Type B pancreatic cell (in vitro differentiated cells): ENCODE data around the gene NEUROD1. TPM values are rescaled to one million over a fixed set of nuclear protein-coding genes. Genes with fewer than 3 reads are reported as not detected.

Source experiments
- DNase-seq: peaks from one replicate; pipeline ENCODE4 v3.0.0; 2021; ENCODE audit warnings: mixed read lengths; ENCODE audit not compliant: unreplicated experiment; ENCODE audit errors: extremely low spot score
- H3K27ac Mint-ChIP-seq: 2 replicates; pipeline ENCODE4 v1.8.0; 2021; ENCODE audit warnings: mild to moderate bottlenecking, mixed read lengths
- H3K27me3 Mint-ChIP-seq: 2 replicates; pipeline ENCODE4 v1.8.0; 2021; ENCODE audit warnings: mixed read lengths
- H3K36me3 Mint-ChIP-seq: 2 replicates; pipeline ENCODE4 v1.8.0; 2021; ENCODE audit warnings: mixed read lengths
- H3K4me1 Mint-ChIP-seq: one replicate; pipeline ENCODE4 v1.8.0; 2021; ENCODE audit warnings: mixed read lengths; ENCODE audit not compliant: unreplicated experiment
- H3K4me3 Mint-ChIP-seq: 2 replicates; pipeline ENCODE4 v1.8.0; 2021; ENCODE audit warnings: mild to moderate bottlenecking, mixed read lengths
- H3K9me3 Mint-ChIP-seq: 2 replicates; pipeline ENCODE4 v1.8.0; 2021; ENCODE audit warnings: mixed read lengths
- total RNA-seq: library from RNA; stranded (reverse); gene quantifications from 2 replicates; pipeline ENCODE4 v1.2.1, GENCODE V29; 2021; ENCODE audit warnings: low replicate concordance
- TF ChIP-seq, protein P1 (sequence below): fragments of 200-600 bp; sonication (generic); conservative IDR thresholded peaks from 2 replicates; pipeline ENCODE4 v1.5.0; 2021; ENCODE audit warnings: antibody characterized with exemption, mild to moderate bottlenecking

NEUROD1 gene
- total RNA-seq, 1 donor from 2014 or later = 48.5 TPM

- DNase-seq = no peak
- peaks cover 3% of the 10 kb centered on the region for H3K27me3 Mint-ChIP-seq
- no peaks in the 10 kb centered on the region for H3K36me3 Mint-ChIP-seq
- peaks cover 8% of the 10 kb centered on the region for H3K9me3 Mint-ChIP-seq
- no peak overlapping the region for H3K4me3 Mint-ChIP-seq
- no peaks in the 10 kb centered on the region for H3K4me1 Mint-ChIP-seq
- TF ChIP-seq, protein P1, sequence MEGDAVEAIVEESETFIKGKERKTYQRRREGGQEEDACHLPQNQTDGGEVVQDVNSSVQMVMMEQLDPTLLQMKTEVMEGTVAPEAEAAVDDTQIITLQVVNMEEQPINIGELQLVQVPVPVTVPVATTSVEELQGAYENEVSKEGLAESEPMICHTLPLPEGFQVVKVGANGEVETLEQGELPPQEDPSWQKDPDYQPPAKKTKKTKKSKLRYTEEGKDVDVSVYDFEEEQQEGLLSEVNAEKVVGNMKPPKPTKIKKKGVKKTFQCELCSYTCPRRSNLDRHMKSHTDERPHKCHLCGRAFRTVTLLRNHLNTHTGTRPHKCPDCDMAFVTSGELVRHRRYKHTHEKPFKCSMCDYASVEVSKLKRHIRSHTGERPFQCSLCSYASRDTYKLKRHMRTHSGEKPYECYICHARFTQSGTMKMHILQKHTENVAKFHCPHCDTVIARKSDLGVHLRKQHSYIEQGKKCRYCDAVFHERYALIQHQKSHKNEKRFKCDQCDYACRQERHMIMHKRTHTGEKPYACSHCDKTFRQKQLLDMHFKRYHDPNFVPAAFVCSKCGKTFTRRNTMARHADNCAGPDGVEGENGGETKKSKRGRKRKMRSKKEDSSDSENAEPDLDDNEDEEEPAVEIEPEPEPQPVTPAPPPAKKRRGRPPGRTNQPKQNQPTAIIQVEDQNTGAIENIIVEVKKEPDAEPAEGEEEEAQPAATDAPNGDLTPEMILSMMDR = no peak
- H3K27ac Mint-ChIP-seq = no peak overlapping the region
These were observed 37.2 kb downstream of the NEUROD1 start for GRCh38 chr2:181643151-181643550.

- TF ChIP-seq, protein P1 = no peak
- Mint-ChIP-seq H3K4me3 (no peak overlapping the region), H3K9me3 (peaks cover 8% of the 10 kb centered on the region), H3K36me3 (no peaks in the 10 kb centered on the region), H3K27ac (no peak overlapping the region), H3K4me1 (no peaks in the 10 kb centered on the region), H3K27me3 (peaks cover 3% of the 10 kb centered on the region)
- no peak for DNase-seq
These were observed 38.2 kb downstream of the NEUROD1 start for GRCh38 chr2:181642086-181642485.

DNA sequence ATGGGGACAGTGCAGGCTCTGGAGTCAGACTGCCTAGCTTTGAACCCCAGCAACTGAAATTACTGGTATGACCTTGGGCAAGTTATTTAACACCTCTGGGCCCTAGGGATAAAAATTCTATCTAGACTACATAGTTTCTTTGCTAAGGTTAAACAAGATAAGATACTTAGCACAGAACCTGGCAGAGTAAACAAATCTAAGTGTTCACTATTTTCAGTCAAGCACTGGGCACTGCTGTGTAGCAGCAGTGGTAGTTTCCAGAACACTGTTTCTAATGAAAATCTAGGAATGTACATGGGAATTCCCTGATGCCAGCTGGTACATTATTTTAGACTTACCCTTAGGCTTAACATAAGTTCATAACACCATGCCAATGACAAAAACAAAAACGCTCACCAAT lies 40.6 kb downstream of the NEUROD1 start:
- TF ChIP-seq, protein P1 = no peak
- H3K36me3 Mint-ChIP-seq = no peaks in the 10 kb centered on the region
- no peak for DNase-seq
- H3K4me3 Mint-ChIP-seq = no peak overlapping the region
- no peak overlapping the region for H3K27ac Mint-ChIP-seq
- H3K9me3 Mint-ChIP-seq = no peaks in the 10 kb centered on the region
- H3K4me1 Mint-ChIP-seq = no peaks in the 10 kb centered on the region
- no peaks in the 10 kb centered on the region for H3K27me3 Mint-ChIP-seq

- TF ChIP-seq, protein P1 = no peak
- Mint-ChIP-seq H3K36me3 (no peaks in the 10 kb centered on the region), H3K4me1 (no peaks in the 10 kb centered on the region), H3K9me3 (no peaks in the 10 kb centered on the region), H3K4me3 (no peak overlapping the region), H3K27me3 (peaks cover 4% of the 10 kb centered on the region), H3K27ac (no peak overlapping the region)
- DNase-seq = no peak
These were observed 47.5 kb downstream of the NEUROD1 start for GRCh38 chr2:181632733-181633401.

DNA sequence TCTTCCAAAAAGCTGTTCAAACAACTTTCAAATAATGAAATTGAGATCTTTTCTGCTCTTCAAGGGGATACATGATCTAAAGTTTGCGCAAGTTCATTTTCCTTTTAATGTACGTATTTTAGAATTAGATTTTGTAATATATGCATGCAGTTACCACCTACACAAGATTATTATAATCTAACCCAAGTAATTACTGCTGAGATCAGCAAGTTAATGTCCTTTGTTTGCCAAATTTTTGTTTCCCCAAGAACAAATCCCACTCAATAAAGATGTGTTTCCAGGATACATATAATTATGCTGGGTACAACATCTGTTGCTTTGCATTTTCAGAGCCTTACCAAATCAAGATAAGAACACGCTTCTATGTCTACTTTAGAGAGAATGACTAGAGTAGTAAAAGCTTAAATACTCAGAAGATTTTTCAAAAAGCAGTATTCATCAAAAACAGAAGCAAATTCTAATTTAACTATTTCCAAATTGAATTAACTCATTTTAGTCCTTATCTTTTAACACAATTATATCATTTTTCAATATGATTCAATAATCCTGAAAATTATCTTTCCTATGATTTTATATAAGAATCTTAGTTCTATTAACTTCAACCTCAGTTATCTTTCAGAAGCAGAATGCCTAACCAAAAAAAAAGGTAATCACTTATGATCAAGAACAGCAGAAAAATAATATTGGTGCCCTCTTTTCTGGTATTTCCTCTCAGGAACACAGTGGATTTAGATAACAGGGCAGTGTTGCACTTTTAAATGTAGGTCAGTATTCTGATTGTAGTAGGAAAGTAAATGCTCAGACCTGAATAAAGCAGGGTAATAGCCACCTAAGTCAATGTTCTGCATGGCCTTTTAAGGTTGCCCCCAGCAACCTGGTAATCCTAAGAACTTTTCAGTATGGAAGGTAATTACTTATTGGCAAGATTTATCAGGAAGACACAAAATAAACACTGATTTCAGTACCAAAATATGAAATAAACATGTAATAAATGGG lies 51.4 kb downstream of the NEUROD1 start:
- Mint-ChIP-seq H3K27ac (no peak overlapping the region), H3K4me3 (no peak overlapping the region), H3K9me3 (no peaks in the 10 kb centered on the region), H3K4me1 (no peaks in the 10 kb centered on the region), H3K36me3 (no peaks in the 10 kb centered on the region), H3K27me3 (peaks cover 14% of the 10 kb centered on the region)
- DNase-seq = no peak
- TF ChIP-seq, protein P1 = no peak
